ENCODE data around the gene LPCAT4. TPM values are rescaled to one million over a fixed set of nuclear protein-coding genes. Genes with fewer than 3 reads are reported as not detected.
A peak's percentile ranks its signal among the peaks of the same experiment; 100 is the strongest.
"Not testable (repeated sequence)": the region's sequence is repeated elsewhere in the genome, so short reads cannot be mapped to it uniquely, and the experiment has no call there.

LPCAT4 gene
- total RNA-seq, 1 experiment from 2014 or later: 14.1 TPM

GRCh38 chr15:34365091-34365825 is 1.7 kb downstream of the LPCAT4 start:
- no peak for DNase-seq (ENCODE audit: extremely low read depth, low read depth)

- DNase-seq (ENCODE audit: extremely low read depth, low read depth): no peak
Observed at GRCh38 chr15:34364041-34364440, 3.0 kb downstream of the LPCAT4 start.

GRCh38 chr15:34362047-34362773 is 4.8 kb downstream of the LPCAT4 start:
- no peak for DNase-seq (ENCODE audit: extremely low read depth, low read depth)

GRCh38 chr15:34361278-34361677 is 5.7 kb downstream of the LPCAT4 start:
- DNase-seq (ENCODE audit: extremely low read depth, low read depth): no peak

GRCh38 chr15:34360298-34360697 is 6.7 kb downstream of the LPCAT4 start:
- no peak for DNase-seq (ENCODE audit: extremely low read depth, low read depth)

GRCh38 chr15:34359416-34359815 is 7.6 kb downstream of the LPCAT4 start:
- DNase-seq (ENCODE audit: extremely low read depth, low read depth): no peak

- no peak for DNase-seq (ENCODE audit: extremely low read depth, low read depth)
Observed at GRCh38 chr15:34358948-34359347, 8.0 kb downstream of the LPCAT4 start.

GRCh38 chr15:34358367-34358766 is 8.6 kb downstream of the LPCAT4 start:
- DNase-seq (ENCODE audit: extremely low read depth, low read depth): no peak

- no peak for DNase-seq (ENCODE audit: extremely low read depth, low read depth)
Observed at GRCh38 chr15:34357653-34358052, 9.3 kb downstream of the LPCAT4 start.

- no peak for DNase-seq (ENCODE audit: extremely low read depth, low read depth)
Observed at GRCh38 chr15:34355241-34355640, 11.8 kb downstream of the LPCAT4 start.

- DNase-seq (ENCODE audit: extremely low read depth, low read depth): no peak
Observed at GRCh38 chr15:34354286-34354685, 12.7 kb downstream of the LPCAT4 start.

GRCh38 chr15:34353627-34354026 is 13.4 kb downstream of the LPCAT4 start:
- DNase-seq (ENCODE audit: extremely low read depth, low read depth): no peak

- not testable (repeated sequence) for DNase-seq (ENCODE audit: extremely low read depth, low read depth)
Observed at GRCh38 chr15:34352996-34353395, 14.0 kb downstream of the LPCAT4 start.

GRCh38 chr15:34349769-34350168 is 17.2 kb downstream of the LPCAT4 start:
- DNase-seq (ENCODE audit: extremely low read depth, low read depth): no peak

GRCh38 chr15:34348735-34349300 is 18.2 kb downstream of the LPCAT4 start:
- DNase-seq (ENCODE audit: extremely low read depth, low read depth): no peak

- no peak for DNase-seq (ENCODE audit: extremely low read depth, low read depth)
Observed at GRCh38 chr15:34347951-34348638, 18.9 kb downstream of the LPCAT4 start.

GRCh38 chr15:34342737-34343575 is 24.0 kb downstream of the LPCAT4 start, which contains the start of the genes NOP10 and NUTM1:
NOP10 (minus strand) TSS chr15:34343136; CDS start chr15:34343073, 63 bp downstream.
NUTM1 (plus strand) TSS chr15:34343315; CDS start chr15:34343697, 382 bp downstream.
- peak; percentile 82 for DNase-seq (ENCODE audit: extremely low read depth, low read depth)

GRCh38 chr15:34342213-34342736 is 24.7 kb downstream of the LPCAT4 start:
- DNase-seq (ENCODE audit: extremely low read depth, low read depth): not testable (repeated sequence)

- no peak for DNase-seq (ENCODE audit: extremely low read depth, low read depth)
Observed at GRCh38 chr15:34341381-34342212, 25.4 kb downstream of the LPCAT4 start.
